CD4-positive, alpha-beta T cell treated with Interleukin-15 for 4 hours (primary cell): ENCODE measurements around the gene PDLIM4.

ENCODE experiments used
- DNase-seq: peaks from one replicate; pipeline ENCODE4 v3.0.0-alpha.2; 2020; ENCODE audit warnings: low spot score

The PDLIM4 gene

DNA sequence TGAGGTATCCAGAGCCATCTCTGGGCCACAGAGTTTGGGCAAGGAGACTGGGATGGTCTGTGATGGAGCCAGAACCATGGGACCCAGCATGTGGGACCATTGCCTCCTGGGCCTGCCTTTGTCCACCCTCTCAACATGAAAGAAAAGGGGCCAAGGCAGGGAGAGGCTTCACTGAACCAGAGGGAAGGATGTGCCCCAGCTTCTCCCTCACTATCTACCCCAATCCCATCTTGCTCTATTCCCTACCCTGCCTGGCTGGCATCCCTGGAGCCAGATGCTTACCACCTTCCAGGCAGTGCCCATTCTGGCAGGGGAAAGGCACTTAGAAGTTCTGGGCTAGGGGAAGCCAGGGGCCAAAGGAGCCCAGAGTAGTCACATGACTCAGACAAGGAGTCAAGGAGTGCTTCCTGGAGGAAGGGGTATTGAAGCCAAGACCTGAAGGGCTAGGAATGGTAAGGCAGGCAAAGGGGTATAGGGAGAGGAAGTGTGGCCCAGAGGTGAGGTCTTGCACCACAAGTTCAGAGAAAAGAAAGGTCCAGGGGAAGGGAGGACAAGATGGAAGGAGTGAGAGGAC is 9.8 kb downstream of the PDLIM4 start:
- no peak for DNase-seq

- no peak for DNase-seq
Measured at GRCh38 chr5:132267931-132268768, 10.7 kb downstream of the PDLIM4 start.

DNA sequence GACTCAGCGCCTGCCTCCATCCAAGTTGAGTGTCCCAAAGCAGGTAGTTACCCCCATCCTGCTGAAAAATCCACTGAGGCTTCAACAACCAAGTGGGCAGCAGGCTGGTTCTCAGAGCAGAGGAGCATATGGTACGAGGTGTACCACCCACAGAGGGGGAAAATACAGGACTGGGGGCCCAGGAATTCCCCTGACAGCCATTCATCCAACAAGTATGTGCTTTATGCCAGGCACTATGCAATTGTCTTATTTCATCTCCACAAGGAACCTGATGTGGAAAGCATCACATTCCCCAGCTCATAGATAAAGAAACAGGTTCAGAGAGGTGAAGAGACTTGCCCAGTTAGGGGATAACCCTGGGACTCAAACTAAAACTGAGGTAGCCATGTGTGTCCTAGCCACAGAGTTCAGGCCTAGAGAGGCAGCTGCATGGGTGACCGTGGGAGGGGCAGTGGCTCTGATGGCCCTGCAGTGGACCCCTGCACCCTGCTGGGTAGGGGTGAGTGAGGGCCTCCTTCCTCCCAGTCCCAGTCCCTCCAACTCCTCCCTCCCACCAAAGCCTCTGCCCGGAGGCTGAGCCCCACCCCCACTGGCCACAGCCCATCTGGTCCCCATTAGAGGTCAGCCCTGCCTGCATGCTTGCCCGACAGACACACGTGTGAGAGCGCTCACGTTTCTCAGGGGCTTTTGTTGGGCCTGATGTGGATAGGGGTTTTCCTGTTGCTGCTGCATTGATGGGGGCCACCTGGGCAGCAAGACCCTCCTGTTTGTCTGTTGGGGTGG is 11.5 kb downstream of the PDLIM4 start:
- no peak for DNase-seq

DNA sequence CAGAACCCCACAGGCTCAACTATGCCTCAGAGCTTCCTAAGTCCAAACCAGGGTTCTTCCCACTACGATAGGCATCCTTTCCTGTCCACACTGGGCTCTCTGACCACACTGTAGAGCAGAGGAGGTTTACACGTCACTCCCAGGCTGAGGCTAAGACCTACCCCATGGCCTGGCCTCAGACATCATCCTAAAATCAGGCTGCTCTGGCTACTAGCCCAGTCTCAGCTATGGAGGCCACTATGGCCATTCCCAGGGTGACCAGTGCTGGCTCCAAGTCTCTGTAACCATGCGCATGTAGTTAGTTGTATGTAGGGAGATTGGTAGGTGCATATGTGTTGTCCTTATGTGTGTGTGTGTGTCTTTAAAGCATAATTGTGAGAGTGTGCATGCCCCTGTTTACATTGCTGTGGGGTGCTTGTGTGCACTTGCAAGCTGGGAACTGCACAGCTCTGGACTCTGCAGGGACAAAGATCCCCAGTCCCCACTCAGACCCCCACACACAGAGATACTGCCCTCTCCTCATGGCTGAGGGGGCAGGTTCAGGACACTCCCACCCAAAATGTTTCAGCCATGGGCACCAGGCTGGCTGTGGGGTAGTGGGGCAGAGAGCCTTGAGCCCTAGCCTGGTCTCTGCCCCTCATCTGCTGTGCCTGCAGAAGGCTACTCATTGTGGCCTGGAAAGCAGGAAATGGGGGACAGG is 12.3 kb downstream of the PDLIM4 start:
- no peak for DNase-seq

DNA sequence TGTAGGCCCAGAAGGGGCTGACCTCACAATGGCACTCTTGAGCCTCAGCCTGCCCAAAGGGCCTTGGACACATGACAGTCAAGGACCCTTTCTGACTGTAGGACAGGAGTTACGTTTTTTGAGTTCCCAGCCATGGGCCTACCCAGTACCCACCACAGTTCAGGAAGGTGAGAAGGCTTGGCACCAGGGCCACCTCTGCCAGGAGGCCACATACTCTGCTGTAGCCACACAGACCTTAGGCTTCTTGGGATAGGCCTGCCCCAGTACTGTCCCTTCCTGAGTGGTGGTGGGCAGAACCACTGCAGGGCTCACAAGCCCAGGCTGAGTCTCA is 12.8 kb downstream of the PDLIM4 start:
- no peak for DNase-seq

- no peak for DNase-seq
Measured at GRCh38 chr5:132270706-132271105, 13.2 kb downstream of the PDLIM4 start.

DNA sequence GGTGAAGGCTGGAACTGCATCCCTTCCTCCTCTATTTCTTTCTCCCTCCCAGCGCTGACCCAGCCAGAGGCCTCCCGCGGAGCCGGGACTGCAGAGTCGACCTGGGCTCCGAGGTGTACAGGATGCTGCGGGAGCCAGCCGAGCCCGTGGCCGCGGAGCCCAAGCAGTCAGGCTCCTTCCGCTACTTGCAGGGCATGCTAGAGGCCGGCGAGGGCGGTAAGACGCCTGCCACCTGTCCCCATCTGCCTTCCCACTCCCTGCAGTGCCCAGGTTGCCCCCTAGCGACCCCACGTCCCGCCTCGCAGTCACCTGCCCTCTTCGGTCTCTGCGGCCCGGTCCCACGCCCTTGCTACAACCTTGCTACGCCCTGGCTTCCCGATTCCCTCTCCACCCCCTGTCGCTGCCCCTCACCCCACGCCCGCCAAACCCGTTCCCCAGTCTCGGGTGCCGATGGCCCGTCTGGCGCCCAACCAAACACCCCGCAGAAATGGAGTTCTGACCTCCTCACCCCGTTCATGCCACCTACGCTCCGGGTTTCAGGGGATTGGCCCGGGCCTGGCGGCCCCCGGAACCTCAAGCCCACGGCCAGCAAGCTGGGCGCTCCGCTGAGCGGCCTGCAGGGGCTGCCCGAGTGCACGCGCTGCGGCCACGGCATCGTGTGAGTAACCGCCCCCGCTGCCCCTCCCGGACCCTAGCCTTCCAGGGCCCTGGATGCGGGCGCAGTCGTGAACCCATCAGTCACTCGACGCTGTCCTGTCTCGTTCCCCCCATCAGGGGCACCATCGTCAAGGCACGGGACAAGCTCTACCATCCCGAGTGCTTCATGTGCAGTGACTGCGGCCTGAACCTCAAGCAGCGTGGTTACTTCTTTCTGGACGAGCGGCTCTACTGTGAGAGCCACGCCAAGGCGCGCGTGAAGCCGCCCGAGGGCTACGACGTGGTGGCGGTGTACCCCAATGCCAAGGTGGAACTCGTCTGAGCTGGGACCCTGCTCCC is 14.1 kb downstream of the PDLIM4 start:
- no peak for DNase-seq

- peak; percentile 64 for DNase-seq
Measured at GRCh38 chr5:132272311-132273210, 15.1 kb downstream of the PDLIM4 start.

- no peak for DNase-seq
Measured at GRCh38 chr5:132273631-132274030, 16.1 kb downstream of the PDLIM4 start.

DNA sequence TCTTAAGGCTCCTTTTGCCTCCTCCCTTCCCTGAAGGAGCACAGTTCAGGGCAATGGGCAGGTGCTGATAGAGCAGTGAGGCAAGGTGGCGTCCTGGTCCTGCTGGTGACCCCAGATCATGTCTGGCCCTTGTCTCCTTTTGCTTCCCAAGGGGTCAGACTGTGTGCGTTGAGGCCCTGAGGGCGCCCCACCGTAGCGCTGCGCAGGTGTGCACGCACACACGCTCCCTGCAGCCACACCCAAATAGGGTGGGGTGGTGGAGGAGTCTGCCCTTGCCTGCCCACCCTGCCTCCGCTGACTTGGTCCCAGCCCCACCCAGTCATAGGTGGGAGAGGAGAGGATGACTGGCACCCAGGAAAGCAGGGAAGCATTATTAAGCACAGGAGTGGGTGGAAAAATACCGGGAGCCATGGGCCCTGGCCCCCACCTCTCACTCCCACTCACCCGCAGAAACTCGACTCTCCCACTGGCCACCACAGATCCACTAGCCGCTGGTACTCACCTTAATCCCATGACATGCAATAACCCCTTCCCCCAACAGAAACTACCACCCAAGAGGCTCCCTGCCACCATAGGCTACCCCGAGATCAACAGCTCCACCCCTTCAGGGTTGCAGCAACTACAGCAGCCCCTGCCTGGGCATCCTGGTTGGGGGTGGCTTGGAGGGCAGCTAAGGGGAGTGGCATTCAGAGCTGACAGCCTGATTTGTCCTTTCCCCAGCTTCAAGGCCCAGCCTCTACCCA is 16.7 kb downstream of the PDLIM4 start:
- no peak for DNase-seq

GRCh38 chr5:132275367-132276220 is 18.1 kb downstream of the PDLIM4 start:
- no peak for DNase-seq

DNA sequence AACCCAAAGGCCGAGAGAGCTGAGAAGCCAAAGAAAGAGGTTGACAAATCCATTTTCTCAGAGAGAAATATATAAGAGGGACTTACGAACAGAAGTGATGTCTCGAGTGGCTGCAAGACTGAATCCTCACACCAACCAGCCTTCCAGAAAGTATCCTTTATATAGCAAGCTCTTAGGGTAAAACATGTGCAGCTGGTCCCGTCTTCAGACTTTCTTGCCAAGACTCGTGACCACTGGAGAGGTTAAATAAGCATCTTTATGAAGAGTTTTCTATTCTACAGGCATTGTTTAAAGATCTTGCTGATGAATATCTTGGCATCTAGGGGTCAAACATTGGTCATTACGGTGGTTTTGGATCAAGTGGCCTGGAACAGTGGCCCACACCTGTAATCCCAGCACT is 19.8 kb downstream of the PDLIM4 start:
- no peak for DNase-seq

DNA sequence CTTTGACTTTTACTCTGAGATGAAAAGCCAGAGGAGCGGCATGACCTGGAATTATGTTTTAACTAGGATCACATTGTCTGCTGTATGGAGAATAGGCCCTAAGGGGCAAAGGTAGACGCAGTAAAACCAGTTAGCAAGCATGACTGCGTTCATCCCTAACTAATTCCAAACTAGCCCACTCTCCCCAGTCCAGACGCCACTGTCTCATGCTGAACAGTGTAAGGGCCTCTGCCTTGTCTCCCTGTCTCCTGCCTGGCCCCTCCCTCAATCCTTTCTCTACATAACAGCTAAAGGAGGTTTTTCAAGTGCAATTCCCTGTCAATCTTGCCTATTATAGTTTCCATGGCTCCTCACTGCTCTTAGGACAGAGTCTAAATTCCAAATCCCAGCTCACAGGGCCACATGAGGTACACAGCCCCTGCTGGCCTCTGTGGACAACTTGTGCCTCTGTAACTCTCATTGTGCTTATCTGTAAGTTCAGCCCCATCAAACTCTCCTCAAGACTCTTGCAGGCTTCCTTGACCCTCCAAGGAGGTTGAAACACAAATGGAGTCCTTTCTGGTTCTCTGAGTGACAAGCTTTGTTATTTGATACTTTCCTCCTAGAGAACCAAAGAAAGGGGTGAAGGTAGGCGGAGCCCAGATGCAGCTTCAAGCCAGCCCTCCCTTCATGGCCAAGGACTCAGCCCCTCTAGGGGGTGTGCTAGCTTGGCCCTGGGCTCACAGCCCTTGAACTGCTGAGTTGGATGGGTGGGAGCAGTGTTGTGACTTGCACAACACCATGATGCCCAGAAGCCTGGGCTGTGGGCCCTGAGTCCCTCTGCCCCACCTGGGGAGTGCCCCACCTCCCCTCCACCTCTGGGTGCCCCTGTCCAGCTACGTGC is 20.7 kb downstream of the PDLIM4 start:
- DNase-seq, result no peak

- DNase-seq, result no peak
Measured at GRCh38 chr5:132279801-132280200, 22.3 kb downstream of the PDLIM4 start.

GRCh38 chr5:132280371-132281240 is 23.1 kb downstream of the PDLIM4 start:
- no peak for DNase-seq

DNA sequence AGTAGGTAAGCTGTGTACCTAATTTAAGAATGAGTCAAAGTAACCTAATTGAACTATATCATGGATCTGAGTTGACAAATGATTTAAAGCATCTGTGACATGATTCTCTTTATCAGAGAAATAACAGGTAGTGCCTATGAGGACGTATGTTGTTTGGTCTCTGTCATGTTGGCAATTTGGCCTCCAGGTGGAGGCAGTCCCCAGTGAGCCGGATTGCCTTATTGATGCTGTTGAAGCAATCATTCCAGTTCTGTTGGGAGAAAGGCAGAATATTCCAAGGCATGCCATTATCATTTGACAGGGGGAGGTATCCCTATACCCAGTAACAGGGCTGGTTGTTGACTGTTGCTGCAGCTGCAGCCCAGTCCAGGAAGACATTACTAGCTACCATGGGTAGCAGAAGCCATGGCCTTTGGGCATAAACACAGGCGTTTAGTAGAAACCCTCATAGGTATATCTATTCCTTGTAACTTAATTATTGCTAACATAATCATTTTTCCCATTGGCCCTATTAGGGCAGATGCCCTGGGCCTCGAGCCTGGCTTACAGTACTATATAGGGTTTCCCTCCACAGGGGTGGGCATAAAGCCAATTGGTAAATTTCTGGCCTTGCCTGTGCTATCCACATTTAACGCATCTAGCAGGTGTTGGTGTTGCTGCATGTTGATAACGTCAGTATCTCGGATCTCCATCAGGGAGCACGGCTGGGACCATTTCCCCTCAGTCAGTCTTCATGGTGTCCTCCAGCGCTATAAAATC is 24.5 kb downstream of the PDLIM4 start:
- no peak for DNase-seq
